G401 (cell line): ENCODE results near the gene B4GALT5. TPM values are rescaled to one million over a fixed set of nuclear protein-coding genes. Genes with fewer than 3 reads are reported as not detected.
A peak's percentile ranks its signal among the peaks of the same experiment; 100 is the strongest.

Experiments used
- DNase-seq: peaks from one replicate; pipeline ENCODE4 v3.0.0-alpha.2; 2015; ENCODE audit warnings: low spot score
- in situ Hi-C: cut with HindIII; loops from 2 replicates; pipeline ENCODE4 v1.10.0; 2016; ENCODE audit warnings: low sequenced_read_pairs, mixed read lengths
- total RNA-seq: library from RNA; depleted of rRNA; stranded (reverse); fragments of >200 nt; shearing (Covaris generic); gene quantifications from 2 replicates; pipeline ENCODE4 v1.2.3, GENCODE V29; 2014

The B4GALT5 gene
- total RNA-seq, 1 experiment from 2014 or later, result 38.4 TPM

GRCh38 chr20:49665796-49666195, 47.9 kb downstream of the B4GALT5 start:
- no peak for DNase-seq
- in situ Hi-C loops, result no loop called here

GRCh38 chr20:49664612-49665313, 48.9 kb downstream of the B4GALT5 start:
- in situ Hi-C loops, result no loop called here
- DNase-seq, result no peak

DNA sequence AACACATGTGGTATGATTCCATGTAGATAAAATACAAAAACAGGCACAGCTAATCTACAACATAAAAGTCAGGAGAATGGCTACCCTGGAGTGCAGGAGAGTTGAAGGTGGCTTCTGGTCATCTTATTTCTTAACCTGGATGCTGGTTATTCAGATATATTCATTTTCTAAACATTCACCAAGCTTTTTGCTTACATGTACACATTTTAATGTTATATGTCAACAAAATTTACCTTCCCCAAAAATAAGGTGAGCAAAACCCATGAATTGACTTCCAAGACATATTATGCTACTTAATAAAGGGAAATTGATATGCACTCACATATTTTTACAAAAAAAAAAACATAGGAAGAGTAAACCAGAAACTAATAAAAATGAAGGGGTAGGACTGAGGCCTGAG, 50.6 kb downstream of the B4GALT5 start:
- in situ Hi-C loops, result no loop called here
- DNase-seq, result no peak

GRCh38 chr20:49661560-49662329, 51.9 kb downstream of the B4GALT5 start:
- no peak for DNase-seq
- in situ Hi-C loops, result no loop called here

DNA sequence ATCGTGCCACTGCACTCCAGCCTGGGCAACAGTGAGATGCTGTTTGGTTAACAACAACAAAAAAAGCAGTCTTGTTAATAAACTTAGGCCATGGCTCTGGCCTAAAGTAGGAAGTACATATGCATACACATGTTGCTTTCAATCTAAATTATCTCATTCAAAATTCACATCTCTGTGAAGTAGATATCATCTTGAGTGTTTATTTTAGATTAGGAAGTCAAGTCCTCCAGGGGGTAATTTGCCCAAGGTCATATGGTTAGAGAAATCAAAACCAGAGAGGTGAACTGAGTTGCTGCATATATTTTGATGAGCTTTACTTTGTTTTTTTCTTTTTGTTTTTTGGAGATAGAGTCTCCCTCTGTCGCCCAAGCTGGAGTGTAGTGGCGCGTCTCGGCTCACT, 52.8 kb downstream of the B4GALT5 start:
- in situ Hi-C loops, result no loop called here

DNA sequence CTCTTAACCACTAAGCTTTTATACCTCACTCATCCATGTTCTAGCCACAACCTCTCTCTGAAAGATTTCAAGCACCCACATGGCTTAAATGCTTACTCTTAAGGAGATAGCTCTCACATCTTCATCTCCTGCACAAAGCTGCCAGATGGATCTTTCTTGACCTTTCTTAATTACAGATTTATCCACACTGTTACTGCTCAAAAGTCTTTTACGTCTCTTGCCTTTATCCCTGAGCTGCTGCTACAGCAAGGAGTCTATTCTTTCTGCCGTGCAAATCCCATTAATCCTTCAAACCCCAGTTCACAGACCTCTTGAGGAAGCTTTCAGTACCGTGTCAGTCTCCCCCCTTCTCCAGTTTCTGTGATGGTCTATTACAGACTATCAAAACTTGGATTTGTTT, 54.6 kb downstream of the B4GALT5 start:
- in situ Hi-C loops, result no loop called here
- DNase-seq, result no peak

More for the DNA sequence above, 52.8 kb downstream of the B4GALT5 start:
- no peak for DNase-seq

DNA sequence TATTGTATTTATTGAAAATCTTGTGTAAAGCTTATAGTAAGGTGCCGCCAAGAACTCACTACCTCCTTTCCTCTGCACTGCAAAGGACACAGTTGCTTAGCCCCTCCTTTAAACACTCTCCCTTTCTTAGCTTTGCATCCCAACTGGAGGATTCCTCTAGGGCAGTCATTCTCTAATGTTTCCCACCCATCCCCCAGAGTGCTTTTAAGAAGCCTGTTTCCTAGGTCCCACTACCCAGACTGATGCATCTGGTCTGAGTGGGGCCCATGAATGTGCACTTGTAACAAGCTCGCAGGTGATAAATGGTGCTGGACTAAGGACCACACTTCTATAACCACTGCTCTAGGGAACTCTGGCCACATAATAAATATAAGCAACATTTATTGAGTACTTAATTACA, 55.2 kb downstream of the B4GALT5 start:
- DNase-seq, result no peak
- in situ Hi-C loops, result no loop called here

DNA sequence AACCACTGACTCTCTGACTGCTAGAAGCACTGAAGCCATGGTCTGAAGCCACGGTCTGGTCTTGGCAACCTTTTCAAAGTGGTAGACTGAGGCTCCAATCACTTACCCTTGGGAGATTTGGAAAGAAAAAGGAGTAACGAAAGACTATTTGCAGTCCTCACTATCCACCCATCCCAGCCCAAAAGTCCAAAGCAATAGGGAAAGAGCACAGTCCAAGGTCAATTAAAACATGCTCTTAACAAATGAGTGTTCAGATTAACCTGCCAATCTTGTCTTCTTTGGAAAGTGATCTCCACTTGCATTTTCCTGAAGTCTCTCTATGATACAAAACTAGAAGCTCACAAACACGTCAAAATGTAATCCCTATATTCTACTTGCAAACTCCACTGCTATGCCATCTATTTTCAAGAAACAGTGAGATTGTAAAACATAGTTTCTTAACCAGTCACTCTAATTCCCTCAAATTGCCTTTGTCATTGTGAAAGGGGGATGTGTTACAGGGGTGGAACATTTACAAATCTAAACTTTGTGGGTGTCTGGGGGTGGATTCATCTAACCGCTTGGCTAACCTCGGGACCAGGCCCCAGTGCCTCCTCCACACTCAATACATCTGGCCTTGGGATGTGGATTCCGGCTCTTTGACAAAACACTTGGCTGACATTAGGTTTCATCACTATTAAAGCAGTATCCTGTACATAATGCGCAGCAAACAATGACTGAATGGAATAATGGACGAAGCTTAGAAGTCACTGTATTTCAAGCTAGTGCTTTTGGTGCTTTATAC, 56.4 kb downstream of the B4GALT5 start:
- in situ Hi-C loops, result no loop called here
- DNase-seq, result no peak

DNA sequence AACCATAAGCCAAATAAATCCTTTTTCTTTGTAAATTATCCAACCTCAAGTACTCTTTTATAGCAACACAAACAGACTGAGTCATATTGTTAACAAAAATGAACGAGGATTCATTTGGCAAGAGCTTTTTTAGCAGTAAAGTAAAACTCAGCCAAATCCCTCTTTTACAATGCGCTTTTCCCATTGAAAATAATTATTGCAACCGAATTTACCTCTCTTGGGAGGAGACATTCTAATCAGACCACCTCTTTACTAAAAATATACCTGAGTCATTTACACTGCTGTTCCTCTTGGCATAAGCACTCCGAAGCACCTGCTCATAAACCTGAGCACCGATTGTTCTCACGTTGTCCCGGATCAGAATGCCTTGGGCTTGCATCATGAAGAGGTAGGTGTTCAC, 57.4 kb downstream of the B4GALT5 start:
- DNase-seq, result peak; percentile 81
- in situ Hi-C loops, result no loop called here

DNA sequence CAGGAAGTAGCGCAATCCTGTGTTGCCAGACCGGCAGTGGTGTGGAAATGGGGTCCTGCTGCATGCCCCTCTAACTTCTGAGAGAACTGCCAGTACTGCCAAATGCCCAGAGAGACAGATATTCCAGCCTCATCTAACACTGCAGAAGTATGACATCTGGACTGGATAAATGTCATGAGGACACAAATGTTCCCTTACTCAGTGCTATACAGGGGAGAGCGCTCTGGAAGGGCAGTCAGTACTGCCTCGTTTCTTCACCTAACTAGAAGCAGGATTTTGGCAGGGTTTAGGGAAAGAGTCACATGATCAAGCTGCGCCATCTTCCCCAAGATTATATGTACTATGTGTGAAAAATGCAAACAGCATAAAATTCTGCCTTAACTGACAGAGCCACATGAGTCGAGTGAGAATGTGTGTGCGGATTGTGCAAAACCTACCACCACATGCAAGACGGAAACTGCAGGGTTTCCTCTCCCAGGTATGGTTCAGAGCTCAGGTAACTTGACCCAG, 59.7 kb downstream of the B4GALT5 start:
- in situ Hi-C loops, result no loop called here

DNA sequence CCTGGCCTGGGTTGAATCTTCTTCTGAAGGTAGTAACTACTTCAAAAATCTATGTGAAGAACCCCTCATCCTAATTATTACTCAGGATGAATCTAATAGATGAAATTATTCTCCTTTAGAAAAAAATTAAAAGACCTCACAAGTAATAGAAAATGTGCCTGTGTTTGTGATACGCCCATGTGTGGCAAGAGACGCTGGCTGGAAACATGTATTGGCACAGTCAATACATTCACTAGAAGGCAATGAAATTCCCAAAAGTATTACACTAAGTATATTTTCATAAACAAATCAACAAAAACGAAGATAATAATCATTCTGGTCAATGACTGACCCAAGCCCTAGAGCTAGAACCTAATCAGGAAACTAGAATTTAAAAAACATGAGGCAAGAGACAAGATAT, 64.0 kb downstream of the B4GALT5 start:
- no peak for DNase-seq
- in situ Hi-C loops, result no loop called here

More for the DNA sequence above, 59.7 kb downstream of the B4GALT5 start:
- no peak for DNase-seq

- no peak for DNase-seq
- in situ Hi-C loops, result no loop called here
Measured at GRCh38 chr20:49647550-49647949, 66.1 kb downstream of the B4GALT5 start.

DNA sequence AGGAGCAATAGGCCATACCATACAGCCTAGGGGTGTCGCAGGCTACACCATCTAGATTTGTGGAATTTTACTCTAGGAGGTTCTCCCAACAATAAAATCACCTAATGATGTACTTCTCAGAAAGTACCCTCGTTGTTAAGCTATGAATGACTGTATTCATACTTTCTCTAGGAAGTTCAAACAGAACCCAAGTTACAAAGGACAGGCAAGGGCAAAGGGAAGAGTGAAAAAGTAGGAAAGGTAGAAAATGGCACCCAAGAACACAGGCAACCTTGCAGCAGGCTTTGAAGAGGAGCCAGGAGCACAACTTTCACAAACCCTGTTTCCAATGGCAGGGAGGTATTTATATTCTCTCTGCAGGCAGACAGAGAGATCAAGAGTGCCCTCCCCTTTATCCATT, 67.2 kb downstream of the B4GALT5 start:
- no peak for DNase-seq
- in situ Hi-C loops, result no loop called here

DNA sequence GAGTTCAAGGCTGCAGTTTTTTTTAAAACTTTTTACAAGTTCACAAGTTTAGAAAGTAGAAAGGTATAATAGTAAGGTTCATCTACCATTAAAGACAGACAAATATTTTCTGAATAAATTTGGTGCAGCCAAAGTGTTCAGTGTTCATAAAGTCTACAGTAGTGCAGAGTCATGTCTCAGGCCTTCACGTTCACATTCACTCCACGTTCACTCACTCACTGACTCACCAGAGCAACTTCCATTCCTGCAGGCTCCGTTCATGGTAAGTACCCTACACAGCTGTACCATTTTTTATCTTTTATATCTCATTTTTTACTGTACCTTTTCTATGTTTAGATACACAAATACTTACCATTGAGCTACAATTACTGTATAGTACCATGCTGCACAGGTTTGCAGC, 67.6 kb downstream of the B4GALT5 start:
- no peak for DNase-seq
- in situ Hi-C loops, result no loop called here

DNA sequence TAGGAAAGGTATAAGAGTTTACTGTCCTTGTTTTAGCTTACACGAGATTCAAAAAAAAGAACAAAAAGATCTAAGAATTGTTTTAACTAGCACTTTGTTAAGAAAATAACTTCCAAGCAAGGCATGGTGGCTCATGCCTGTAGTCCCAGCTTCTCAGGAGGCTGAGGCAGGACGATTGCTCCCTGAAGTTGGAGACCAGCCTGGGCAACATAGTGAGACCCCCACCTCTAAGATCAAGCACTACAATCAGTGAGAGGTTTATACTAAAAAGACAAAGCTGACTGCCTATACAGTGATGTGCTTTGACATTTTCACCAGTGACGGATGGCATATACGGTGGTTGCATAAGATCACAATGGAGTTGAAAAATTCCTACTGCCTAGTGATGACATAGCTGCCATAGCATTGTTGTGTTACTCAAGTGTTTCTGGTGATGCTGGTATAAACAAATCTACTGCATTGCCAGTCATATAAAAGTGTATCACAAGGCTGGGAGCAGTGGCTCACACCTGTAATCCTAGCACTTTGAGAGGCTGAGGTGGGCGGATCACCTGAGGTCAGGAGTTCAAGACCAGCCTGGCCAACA, 68.6 kb downstream of the B4GALT5 start:
- in situ Hi-C loops, result no loop called here
- DNase-seq, result no peak

- in situ Hi-C loops, result no loop called here
- DNase-seq, result no peak
Measured at GRCh38 chr20:49642816-49643215, 70.9 kb downstream of the B4GALT5 start.

GRCh38 chr20:49641683-49642656, 71.7 kb downstream of the B4GALT5 start:
- DNase-seq, result no peak
- in situ Hi-C loops, result no loop called here

DNA sequence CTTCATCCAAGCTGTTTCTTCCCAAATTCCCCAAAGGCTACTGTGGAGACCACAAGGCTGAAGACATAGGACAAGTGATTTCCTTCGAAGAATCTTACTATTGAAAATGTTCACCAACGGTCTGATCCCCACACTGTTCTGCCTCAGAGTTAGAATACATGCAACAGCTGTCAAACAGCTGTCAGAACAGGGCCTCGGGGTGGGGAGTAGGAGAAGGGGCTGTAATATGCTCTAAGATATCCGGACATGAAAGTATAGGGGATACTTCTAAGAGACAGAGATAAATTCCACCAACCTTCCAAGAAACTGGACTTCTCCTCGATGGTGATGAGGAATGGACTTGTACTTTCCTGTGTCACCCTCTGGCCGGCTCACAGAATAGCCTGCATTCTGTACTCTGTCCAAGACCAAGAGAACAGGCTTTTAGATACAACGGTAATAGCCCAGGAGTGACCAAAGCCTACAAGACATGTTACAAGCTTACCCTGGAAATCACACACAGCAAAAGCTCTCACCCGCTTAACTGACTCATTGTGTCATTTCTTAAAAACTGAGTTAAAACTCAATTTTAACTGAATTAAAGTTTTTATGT, 76.5 kb downstream of the B4GALT5 start:
- in situ Hi-C loops, result no loop called here
- no peak for DNase-seq
